Fibroblast of lung (primary cell): ENCODE data around the gene SLC15A1. TPM values are rescaled to one million over a fixed set of nuclear protein-coding genes. Genes with fewer than 3 reads are reported as not detected.
A peak's percentile ranks its signal among the peaks of the same experiment; 100 is the strongest.

Experiments
- DNase-seq, 2 donors: peaks; one replicate each; pipeline versions ENCODE4 v3.0.0 to v3.0.0-alpha.2; 2010; ENCODE audit warnings: low read depth in 2 of 2
- H2AFZ ChIP-seq: 2 replicates; pipeline ENCODE4 v1.5.1; 2012; ENCODE audit warnings: low read length, control low read depth, inconsistent platforms
- H3K27ac ChIP-seq: 2 replicates; pipeline ENCODE4 v1.5.1; 2011; ENCODE audit warnings: low read length, control low read depth; ENCODE audit not compliant: insufficient read depth
- H3K27me3 ChIP-seq: 2 replicates; pipeline ENCODE4 v1.5.1; 2011; ENCODE audit warnings: mild to moderate bottlenecking, low read length; ENCODE audit not compliant: control insufficient read depth, insufficient read depth
- H3K36me3 ChIP-seq: 2 replicates; pipeline ENCODE4 v1.5.1; 2011; ENCODE audit warnings: low read length; ENCODE audit not compliant: control insufficient read depth, insufficient read depth
- H3K4me1 ChIP-seq: 2 replicates; pipeline ENCODE4 v1.5.1; 2011; ENCODE audit warnings: low read length; ENCODE audit not compliant: control insufficient read depth, insufficient read depth; ENCODE audit errors: extremely low read depth
- H3K4me2 ChIP-seq: 2 replicates; pipeline ENCODE4 v1.5.1; 2011; ENCODE audit warnings: low read length, control low read depth; ENCODE audit not compliant: insufficient read depth; ENCODE audit errors: extremely low read depth
- H3K4me3 ChIP-seq, 4 experiments: fragments of 200-600 bp in 1 of 4; sonication (generic) in 1 of 4; replicated peaks in 1 of 4; 2 replicates each; pipeline ENCODE4 v1.5.1; 2011 to 2016; ENCODE audit warnings: low read length in 4 of 4, low read depth in 3 of 4, mild to moderate bottlenecking in 3 of 4, control low read depth in 2 of 4, inconsistent platforms in 1 of 4, mixed read lengths in 1 of 4; ENCODE audit not compliant: insufficient read depth in 1 of 4; ENCODE audit errors: control extremely low read depth in 1 of 4
- H3K79me2 ChIP-seq: 2 replicates; pipeline ENCODE4 v1.5.1; 2012; ENCODE audit warnings: mild to moderate bottlenecking, low read length, inconsistent platforms; ENCODE audit not compliant: control insufficient read depth, insufficient read depth
- H3K9ac ChIP-seq: 2 replicates; pipeline ENCODE4 v1.5.1; 2011; ENCODE audit warnings: mild to moderate bottlenecking, low read length, control low read depth; ENCODE audit not compliant: insufficient read depth
- H3K9me3 ChIP-seq: 2 replicates; pipeline ENCODE4 v1.5.1; 2012; ENCODE audit warnings: low read depth, low read length; ENCODE audit not compliant: control insufficient read depth, insufficient read depth
- H4K20me1 ChIP-seq: 2 replicates; pipeline ENCODE4 v1.5.1; 2011; ENCODE audit warnings: low read length; ENCODE audit not compliant: control insufficient read depth, insufficient read depth; ENCODE audit errors: extremely low read depth
- CTCF ChIP-seq, 2 donors: IDR thresholded peaks in 1 of 2; conservative IDR thresholded peaks in 1 of 2; 1 replicate in 1 of 2; 2 replicates in 1 of 2; pipeline ENCODE4 v1.5.1; 2011 to 2012; ENCODE audit warnings: low read length in 2 of 2, control low read depth in 1 of 2, inconsistent platforms in 1 of 2, low read depth in 1 of 2, mild to moderate bottlenecking in 1 of 2
- EZH2 ChIP-seq: IDR thresholded peaks from 2 replicates; pipeline ENCODE4 v1.5.1; 2012; ENCODE audit warnings: low read length, control low read depth, mild to moderate bottlenecking; ENCODE audit errors: missing control alignments
- polyA plus RNA-seq, 2 donors: library from polyadenylated mRNA; depleted of rRNA in 1 of 2; stranded (reverse) in 1 of 2; unstranded in 1 of 2; fragments of >200 nt; gene quantifications; 2 replicates each; pipeline ENCODE4 v1.2.1, GENCODE V29; 2011 to 2012; ENCODE audit warnings: missing spikeins in 1 of 2
- total RNA-seq: library from RNA; depleted of rRNA; stranded (reverse); fragments of >200 nt; gene quantifications from 2 replicates; pipeline ENCODE4 v1.2.1, GENCODE V29; 2014

SLC15A1 gene
- total and polyA plus RNA-seq, 2 donors (not counting 1 experiment from before 2014, with no cell fraction given), result not detected

DNA sequence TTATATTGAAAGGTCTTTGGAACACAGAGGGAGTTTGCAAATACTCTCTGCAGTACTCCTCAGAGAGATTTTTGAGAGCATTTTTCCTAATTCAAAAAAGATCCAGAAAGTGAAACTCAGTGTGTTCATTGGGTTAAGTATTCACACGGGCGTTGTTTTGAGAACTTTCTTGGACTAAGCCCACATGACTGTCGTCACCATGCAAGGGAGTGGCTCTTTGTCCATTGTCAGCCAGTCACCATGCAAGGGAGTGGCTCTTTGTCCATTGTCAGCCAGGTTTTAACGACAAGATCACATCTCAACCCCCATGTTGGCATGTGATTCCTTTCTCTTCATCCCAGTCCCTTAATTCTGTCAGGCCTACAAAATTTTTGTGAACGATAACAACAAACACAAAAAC, 94.3 kb downstream of the SLC15A1 start:
- Histone ChIP-seq H3K9me3 (no peaks in the 10 kb centered on the region), H3K4me3 (no peak overlapping the region), H3K4me1 (no peaks in the 10 kb centered on the region), H3K27ac (no peak overlapping the region), H4K20me1 (no peaks in the 10 kb centered on the region), H2AFZ (no peak overlapping the region), H3K36me3 (no peaks in the 10 kb centered on the region), H3K27me3 (no peaks in the 10 kb centered on the region), H3K79me2 (no peaks in the 10 kb centered on the region), H3K4me2 (peak overlapping the region; percentile 44), H3K9ac (no peak overlapping the region)
- no peak for DNase-seq
- TF ChIP-seq CTCF (conservative IDR thresholded peaks at IDR 0.05 in 1 of 2, IDR thresholded peaks at IDR 0.05 in 1 of 2; ENCODE audit: low read depth in 1 of 2, low read length in 2 of 2) (no peak), EZH2 (no peak)

DNA sequence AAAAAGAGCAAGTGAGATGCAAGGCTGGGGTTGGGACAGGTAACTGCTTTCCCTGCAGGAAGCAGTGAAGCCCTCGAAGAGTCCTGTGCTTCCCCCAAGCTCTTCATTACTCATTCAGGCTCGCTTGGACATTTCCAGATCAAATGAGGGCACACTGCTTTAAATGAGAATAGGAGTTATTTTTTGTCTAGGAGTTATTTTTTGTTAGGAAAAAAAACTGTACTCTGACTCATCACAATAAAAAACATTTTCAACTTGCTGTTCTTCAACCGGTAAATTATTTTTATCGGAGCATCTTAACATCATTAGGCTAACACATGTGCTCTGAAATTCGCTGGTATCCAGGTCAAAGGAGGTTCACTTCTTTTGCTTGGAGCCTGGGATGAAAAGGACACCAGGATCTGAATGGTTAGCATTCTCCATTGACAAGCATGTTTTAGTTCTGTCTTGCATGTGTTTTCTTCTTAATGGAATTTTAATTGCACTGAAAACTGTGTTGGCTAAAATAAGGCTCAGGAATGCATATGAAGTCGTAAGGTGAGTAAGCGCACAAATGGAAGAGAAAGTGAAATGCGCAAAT, 94.9 kb downstream of the SLC15A1 start:
- TF ChIP-seq CTCF (conservative IDR thresholded peaks at IDR 0.05 in 1 of 2, IDR thresholded peaks at IDR 0.05 in 1 of 2; ENCODE audit: low read depth in 1 of 2, low read length in 2 of 2), result no peak
- TF ChIP-seq EZH2, result no peak
- no peaks in the 10 kb centered on the region for H3K9me3 ChIP-seq
- H3K4me2 ChIP-seq, result peak overlapping the region; percentile 44
- no peaks in the 10 kb centered on the region for H3K36me3 ChIP-seq
- H2AFZ ChIP-seq, result no peak overlapping the region
- H3K4me1 ChIP-seq, result no peaks in the 10 kb centered on the region
- H4K20me1 ChIP-seq, result no peaks in the 10 kb centered on the region
- no peak overlapping the region for H3K27ac ChIP-seq
- no peak for DNase-seq
- no peak overlapping the region for H3K9ac ChIP-seq
- no peak overlapping the region for H3K4me3 ChIP-seq
- no peaks in the 10 kb centered on the region for H3K79me2 ChIP-seq
- no peaks in the 10 kb centered on the region for H3K27me3 ChIP-seq

DNA sequence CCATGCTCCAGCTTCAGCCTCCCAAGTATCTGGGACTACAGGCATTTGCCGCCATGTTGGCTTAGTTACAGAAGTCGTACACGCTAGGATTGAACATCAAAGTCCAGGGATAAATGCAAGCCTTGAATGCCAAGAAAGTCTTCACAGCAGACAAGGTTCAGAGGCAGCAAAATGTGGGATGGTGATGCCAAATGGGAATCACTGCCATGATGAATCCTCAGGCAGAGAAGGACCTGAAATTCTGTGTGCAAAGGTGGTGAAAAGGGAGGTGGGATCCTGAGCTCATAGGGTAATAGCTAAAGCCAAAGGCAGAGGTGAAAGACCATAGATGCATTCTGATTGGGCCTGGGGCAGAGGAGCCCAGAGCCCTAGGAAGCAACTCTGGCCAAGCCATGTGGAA, 96.2 kb downstream of the SLC15A1 start:
- Histone ChIP-seq H3K36me3 (no peaks in the 10 kb centered on the region), H3K27me3 (no peaks in the 10 kb centered on the region)
- TF ChIP-seq CTCF (conservative IDR thresholded peaks at IDR 0.05 in 1 of 2, IDR thresholded peaks at IDR 0.05 in 1 of 2; ENCODE audit: low read depth in 1 of 2, low read length in 2 of 2) (no peak), EZH2 (no peak)

More for the DNA sequence above, 96.2 kb downstream of the SLC15A1 start:
- no peaks in the 10 kb centered on the region for H4K20me1 ChIP-seq
- H3K4me1 ChIP-seq, result no peaks in the 10 kb centered on the region
- no peaks in the 10 kb centered on the region for H3K9me3 ChIP-seq
- no peak overlapping the region for H3K4me3 ChIP-seq
- no peak for DNase-seq
- H3K9ac ChIP-seq, result no peak overlapping the region
- H3K79me2 ChIP-seq, result no peaks in the 10 kb centered on the region
- no peak overlapping the region for H2AFZ ChIP-seq
- H3K4me2 ChIP-seq, result no peak overlapping the region
- no peak overlapping the region for H3K27ac ChIP-seq
